Astrocyte of the hippocampus (primary cell): ENCODE measurements around the gene ARHGAP6.

Experiments
- DNase-seq: peaks from one replicate; pipeline ENCODE4 v3.0.0; 2011; ENCODE audit warnings: low read depth, low spot score

The ARHGAP6 gene

DNA sequence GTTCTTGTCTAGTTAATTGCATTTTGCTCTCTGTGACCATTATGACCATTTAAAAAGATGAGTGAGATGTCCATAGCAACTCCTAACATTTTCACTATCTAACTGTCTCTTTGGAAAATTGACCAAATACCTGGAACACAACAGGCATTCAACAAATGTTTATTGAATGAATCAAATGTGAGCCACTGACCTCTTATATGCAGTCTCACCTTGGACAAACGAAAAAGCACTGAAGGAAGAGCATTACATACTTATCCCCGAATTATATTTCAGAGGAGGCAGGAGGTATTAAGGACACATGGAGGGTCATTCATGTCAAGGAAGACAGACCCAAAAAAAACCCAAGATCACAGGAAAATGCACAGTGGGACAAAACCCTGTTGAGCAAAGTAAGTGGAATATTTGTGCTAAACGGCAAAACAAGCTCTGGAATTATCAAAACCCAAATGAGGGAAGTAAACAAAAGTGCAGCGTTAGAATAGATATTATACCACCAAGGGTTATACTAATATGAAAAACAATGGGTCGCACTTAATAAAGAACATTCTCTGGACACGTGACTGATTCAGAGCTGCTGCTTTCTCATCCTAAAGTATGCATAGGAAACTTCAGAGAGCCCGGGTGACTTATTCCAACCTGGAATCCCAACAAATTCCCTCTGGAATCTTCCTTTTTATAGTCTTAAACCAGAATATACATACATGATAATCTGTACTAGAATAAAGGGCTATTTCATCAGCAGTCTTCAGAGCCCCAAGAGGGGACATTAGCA, 240.6 kb downstream of the ARHGAP6 start:
- no peak for DNase-seq

- DNase-seq: no peak
These were observed 241.8 kb downstream of the ARHGAP6 start for GRCh38 chrX:11423949-11424348.

GRCh38 chrX:11423362-11423818, 242.3 kb downstream of the ARHGAP6 start:
- DNase-seq: peak; percentile 54

DNA sequence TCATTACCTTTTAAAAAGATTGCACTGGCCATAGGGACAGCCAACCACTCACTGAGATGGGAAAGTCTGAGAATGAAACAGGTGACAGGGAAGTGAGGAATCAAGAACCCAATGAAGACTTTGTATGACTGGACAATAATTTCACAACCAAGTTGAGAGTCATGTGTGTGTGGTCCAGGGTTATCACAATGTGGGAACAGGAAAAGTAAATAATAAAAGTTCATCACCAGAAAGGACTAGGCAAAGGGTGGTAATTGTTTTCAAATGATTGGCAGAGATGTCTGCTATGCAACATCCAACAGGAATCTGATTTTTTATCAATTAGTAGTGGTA, 243.2 kb downstream of the ARHGAP6 start:
- no peak for DNase-seq

GRCh38 chrX:11421805-11422524, 243.8 kb downstream of the ARHGAP6 start:
- DNase-seq: no peak

DNA sequence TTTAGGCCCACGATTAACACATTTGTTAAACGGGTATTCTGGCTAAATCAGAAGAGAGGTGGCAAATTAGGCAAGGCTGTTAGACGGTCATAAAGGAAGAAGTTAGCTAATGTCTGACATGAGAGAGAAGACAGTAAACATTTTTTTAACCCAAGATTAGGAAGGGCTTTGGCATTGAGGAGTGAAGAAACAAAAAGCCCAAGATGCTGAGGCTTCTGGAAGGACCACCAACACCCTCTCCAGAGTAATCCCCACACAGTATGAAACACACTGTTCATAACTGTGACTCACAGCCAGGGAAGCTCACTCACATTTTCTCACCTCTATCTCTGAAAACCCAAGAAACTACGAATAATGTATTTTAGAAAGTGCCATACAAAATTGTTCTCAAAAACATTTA, 244.9 kb downstream of the ARHGAP6 start:
- no peak for DNase-seq

DNA sequence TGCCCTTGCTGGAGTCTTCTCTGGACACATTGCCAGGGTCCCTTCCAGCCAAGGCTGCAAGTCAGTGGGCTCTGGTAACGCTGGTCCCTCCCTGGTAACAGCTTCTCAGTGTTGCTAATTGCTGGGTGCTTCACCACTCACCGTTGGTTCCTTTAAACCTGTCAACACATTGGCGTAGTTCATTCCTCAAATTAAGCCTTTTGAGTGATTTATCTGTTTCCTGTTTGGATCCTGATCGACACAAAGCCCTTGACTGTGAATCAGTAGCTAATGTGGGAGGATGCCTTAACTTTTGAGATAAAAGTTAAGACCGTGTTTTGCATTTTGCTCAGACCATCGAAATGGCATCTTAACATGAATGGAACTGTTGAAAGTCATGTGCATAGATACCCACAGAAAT, 246.6 kb downstream of the ARHGAP6 start:
- no peak for DNase-seq

DNA sequence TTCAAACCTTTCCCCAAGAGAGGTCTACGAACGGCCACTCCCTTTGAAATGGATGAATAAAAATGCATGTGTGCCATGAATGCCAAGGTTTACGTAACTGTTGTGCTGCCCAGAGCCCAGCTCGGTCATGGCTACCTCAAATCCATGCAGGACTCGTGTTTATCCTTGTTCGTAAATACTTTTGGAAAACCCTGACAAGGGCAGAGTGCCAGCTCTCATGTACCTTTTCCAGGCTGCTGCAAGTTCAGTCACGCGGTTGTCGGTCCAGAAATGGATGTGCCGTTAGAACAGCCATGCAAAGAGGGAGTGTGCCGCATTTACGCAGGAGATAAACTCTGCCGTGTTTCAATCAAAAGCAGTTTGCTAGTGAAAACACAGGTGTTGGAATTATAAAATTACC, 249.1 kb downstream of the ARHGAP6 start:
- no peak for DNase-seq

DNA sequence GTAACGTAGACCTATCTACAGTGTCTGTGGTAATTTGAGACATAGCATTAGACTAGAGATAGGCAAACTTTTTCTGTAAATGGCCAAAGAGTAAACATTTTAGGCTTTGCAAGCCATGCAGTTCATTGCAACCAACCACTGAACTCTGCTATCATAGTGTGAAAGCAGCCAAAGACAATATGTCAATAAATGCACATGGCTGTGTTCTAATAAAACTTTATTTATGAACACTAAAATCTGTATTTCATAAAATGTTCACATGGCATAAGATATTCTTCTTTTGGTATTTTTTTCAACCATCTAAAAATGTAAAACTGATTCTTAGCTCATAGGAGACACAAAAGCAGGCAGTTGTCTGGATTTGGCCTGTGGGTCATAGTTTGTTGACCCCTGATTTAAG, 251.6 kb downstream of the ARHGAP6 start:
- no peak for DNase-seq

- DNase-seq: peak; percentile 57
These were observed 252.8 kb downstream of the ARHGAP6 start for GRCh38 chrX:11412715-11413623.

DNA sequence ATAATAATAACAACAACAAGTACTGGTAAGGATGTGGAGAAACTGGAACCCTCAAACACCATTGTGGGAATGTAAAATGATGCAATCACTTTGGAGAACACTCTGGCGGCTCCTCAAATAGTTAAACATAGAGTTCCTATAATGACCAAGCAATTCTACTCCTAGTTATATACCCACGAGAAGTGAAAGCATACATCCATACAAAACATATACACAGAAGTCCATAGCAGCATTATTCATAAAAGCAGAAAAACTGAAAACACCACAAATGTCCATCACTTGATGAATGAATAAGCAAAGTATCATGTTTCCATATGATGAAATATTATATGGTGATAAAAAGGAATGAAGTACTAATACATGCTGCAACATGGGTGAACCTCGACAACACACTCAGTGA, 255.8 kb downstream of the ARHGAP6 start:
- DNase-seq: no peak

DNA sequence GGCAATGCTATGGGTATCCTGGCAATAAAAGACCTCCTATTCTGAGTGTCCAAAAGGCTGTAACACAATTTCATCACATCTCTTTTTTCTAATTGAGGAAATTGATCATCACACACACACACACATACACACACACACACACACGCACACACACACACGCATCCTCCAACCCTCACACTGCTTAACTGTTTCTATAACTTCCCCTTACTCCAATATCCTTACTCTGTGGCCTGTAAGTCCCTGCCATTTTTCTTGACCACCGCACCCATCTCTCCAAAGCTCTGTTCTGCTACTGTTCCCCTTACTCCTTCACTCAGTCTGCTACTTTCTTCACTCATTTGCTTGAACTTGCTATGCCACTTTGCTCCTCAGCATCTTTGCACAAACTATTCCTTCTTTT, 256.9 kb downstream of the ARHGAP6 start:
- DNase-seq: no peak

DNA sequence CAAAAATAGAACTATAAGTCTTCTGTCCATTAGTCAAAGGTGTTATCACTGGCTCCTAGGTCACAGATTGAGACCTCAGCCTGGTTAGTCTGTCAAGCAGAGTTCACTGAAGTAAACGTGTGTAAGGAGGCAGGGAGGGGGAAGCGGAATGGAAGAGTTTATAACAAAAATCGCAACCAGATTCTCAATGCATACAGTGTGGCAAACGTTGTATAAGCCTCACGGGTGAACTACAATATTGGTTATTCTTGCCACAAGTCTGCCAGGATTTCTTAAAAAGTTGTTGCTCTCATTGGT, 257.7 kb downstream of the ARHGAP6 start:
- no peak for DNase-seq

GRCh38 chrX:11407331-11408108, 258.2 kb downstream of the ARHGAP6 start:
- DNase-seq: no peak

GRCh38 chrX:11406109-11406765, 259.5 kb downstream of the ARHGAP6 start:
- DNase-seq: peak; percentile 12

DNA sequence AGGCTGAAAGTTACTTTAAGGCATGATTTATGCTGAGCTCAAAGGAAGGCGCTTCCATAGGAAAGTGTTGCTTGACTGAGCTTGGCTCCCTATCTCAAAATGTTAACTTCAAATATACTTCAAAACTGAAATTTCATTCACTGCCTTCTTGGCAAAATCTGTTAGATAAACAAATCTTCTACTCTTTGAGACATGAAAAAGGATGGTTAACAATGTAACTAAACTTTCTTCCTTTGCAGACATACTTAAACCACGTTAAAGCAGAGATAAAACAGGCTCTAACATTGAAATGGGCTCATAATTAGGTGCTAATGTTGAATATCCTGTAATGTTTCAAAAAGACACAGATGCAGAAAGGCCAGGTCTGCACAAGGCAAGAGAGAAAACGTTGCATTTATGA, 262.1 kb downstream of the ARHGAP6 start:
- no peak for DNase-seq

GRCh38 chrX:11401966-11402365, 263.8 kb downstream of the ARHGAP6 start:
- DNase-seq: no peak

DNA sequence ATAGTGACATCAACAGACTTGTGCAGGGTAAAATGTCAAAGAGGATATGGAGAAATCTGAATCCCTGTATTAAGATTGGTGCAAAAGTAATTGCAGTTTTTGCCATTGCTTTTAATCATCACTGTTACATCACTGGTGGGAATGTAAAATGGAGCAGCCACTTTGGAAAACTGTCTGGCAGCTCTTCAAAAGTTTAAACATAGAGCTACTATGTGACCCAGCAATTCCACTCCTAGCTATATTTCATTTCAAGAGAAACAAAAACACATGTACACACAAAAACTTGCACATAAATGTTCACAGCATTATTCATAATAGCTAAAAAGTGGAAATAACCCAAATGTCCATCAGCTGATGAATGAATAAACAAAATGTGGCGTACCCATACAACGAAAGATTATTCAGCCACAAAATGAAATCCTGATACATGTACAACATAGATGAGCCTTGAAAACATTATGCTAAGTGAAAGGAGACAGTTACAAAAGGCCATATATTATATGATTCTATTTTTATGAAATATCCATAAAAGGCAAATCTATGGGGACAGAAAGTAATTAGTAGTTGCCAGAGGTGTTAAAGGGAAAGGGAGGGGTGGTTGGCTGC, 266.1 kb downstream of the ARHGAP6 start:
- DNase-seq: no peak

DNA sequence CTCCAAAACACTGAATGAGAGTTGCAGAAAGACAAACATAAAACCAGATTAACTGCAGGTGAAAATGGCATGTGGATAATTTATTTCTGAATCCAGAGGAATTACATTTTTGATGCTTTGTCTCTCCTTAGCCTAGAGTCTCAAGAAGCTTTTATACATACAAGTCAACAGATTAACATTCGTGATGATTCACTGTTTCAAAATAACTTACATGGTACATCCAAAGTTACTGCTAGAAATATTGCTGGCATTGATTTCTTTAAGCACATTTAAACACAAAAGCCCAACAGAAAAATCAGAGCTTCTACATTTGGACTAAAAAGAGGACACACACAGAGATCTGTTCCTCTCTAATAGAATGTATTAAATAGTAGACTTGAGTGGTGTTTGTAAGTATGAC, 266.9 kb downstream of the ARHGAP6 start:
- no peak for DNase-seq

DNA sequence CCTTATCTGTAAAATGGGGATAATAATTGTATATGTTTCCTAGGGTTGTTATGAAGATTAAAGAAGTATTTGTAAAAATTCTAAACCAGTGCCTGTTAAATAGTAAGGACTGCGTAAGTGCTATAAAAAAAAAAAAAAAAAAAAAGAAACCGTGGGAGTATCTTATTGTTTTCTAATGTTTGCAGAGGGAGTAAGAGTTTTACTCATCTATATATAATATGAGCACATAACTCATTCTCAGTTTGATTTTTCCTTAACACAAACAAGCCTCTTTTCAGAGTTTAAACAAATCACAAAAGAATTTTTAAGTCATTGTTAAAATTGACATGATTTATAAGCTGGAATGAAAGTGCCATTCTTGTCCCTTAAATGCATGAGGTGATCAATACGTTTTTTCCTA, 267.6 kb downstream of the ARHGAP6 start:
- DNase-seq: no peak

DNA sequence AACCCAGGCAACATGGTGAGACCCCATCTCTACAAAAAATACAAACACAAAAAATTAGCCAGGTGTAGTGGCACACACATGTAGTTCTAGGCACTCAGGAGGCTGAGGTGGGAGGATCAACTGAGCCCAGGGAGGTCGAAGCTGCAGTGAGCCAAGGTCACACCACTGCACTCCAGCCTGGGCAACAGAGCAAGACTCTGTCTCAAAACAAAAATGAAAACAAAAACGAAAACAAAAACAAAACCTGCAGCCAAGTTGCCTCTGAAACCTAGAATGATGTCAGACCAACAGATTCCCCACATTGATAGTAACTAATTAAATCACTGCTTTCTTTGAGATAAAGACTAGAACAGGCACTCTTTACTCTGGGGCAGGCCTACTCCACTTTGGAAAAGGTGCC, 268.0 kb downstream of the ARHGAP6 start:
- DNase-seq: no peak
